IMR-90 (cell line): Measurements from ENCODE around the gene AFG3L2. TPM values are rescaled to one million over a fixed set of nuclear protein-coding genes. Genes with fewer than 3 reads are reported as not detected.

Experiments
- ATAC-seq: fragments of 200-7000 bp; cut with Tn5 transposase; 2 replicates; pipeline ENCODE4 v1.9.1; 2020; ENCODE audit warnings: low read depth, mild to moderate bottlenecking, moderate library complexity
- BruUV-seq: library from RNA; stranded (reverse); fragments of 400-500 nt; replicated peaks from 2 replicates; lab custom pipeline; 2021; lab: Mats Ljungman, UMichigan
- CTCF ChIA-PET: fragments of 300-600 bp; formaldehyde crosslinking; extraction: SDS; loops from one replicate; lab custom pipeline; 2021; ENCODE audit warnings: antibody characterized with exemption; lab: Yijun Ruan, JAX
- POLR2A ChIA-PET: fragments of 300-600 bp; sonication (Branson Sonifier 250); formaldehyde crosslinking; loops from one replicate; lab custom pipeline; 2022; ENCODE audit warnings: antibody characterized with exemption; ENCODE audit not compliant: unreplicated experiment; lab: Charles Lee
- DNase-seq: peaks from one replicate; pipeline ENCODE4 v3.0.0; 2013
- H2AFZ ChIP-seq: replicated peaks from 2 replicates; pipeline ENCODE3; 2013; ENCODE audit warnings: low read length, mild to moderate bottlenecking; ENCODE audit not compliant: poor library complexity
- H2AK5ac ChIP-seq: 2 replicates; pipeline ENCODE4 v1.6.1; 2013; ENCODE audit warnings: low read depth, low read length, inconsistent platforms
- H2AK9ac ChIP-seq: replicated peaks from 2 replicates; pipeline ENCODE3; 2013; ENCODE audit warnings: mild to moderate bottlenecking, low read depth, low read length, moderate library complexity; ENCODE audit not compliant: poor library complexity
- H2BK120ac ChIP-seq: 2 replicates; pipeline ENCODE4 v1.6.1; 2013; ENCODE audit warnings: low read depth, low read length, inconsistent platforms
- H2BK15ac ChIP-seq: 3 replicates; pipeline ENCODE4 v1.6.1; 2013; ENCODE audit warnings: low read depth, low read length, inconsistent platforms
- H2BK20ac ChIP-seq: 2 replicates; pipeline ENCODE4 v1.6.1; 2013; ENCODE audit warnings: low read depth, mild to moderate bottlenecking, inconsistent platforms, low read length, moderate library complexity
- H2BK5ac ChIP-seq: 2 replicates; pipeline ENCODE4 v1.6.1; 2013; ENCODE audit warnings: mild to moderate bottlenecking, low read depth, low read length, inconsistent platforms; ENCODE audit not compliant: poor library complexity, severe bottlenecking
- H3K14ac ChIP-seq: replicated peaks from 2 replicates; pipeline ENCODE4 v1.6.1; 2013; ENCODE audit warnings: low read depth, low read length, inconsistent platforms
- H3K18ac ChIP-seq: 2 replicates; pipeline ENCODE4 v1.6.1; 2013; ENCODE audit warnings: low read depth, low read length, control low read depth
- H3K23ac ChIP-seq: 2 replicates; pipeline ENCODE4 v1.6.1; 2013; ENCODE audit warnings: low read depth, low read length, inconsistent platforms
- H3K27ac ChIP-seq: 2 replicates; pipeline ENCODE4 v1.5.1; 2013; ENCODE audit warnings: mild to moderate bottlenecking, control low read depth, low read length; ENCODE audit not compliant: insufficient read depth
- H3K27me3 ChIP-seq: 2 replicates; pipeline ENCODE4 v1.6.1; 2013; ENCODE audit warnings: low read length; ENCODE audit not compliant: control insufficient read depth, insufficient read depth
- H3K36me3 ChIP-seq: 2 replicates; pipeline ENCODE4 v1.6.1; 2013; ENCODE audit warnings: low read length, mixed read lengths; ENCODE audit not compliant: control insufficient read depth, insufficient read depth
- H3K4ac ChIP-seq: 2 replicates; pipeline ENCODE4 v1.6.1; 2013; ENCODE audit warnings: low read depth, low read length, inconsistent platforms
- H3K4me1 ChIP-seq: 2 replicates; pipeline ENCODE4 v1.6.1; 2013; ENCODE audit warnings: low read length, mixed read lengths; ENCODE audit not compliant: control insufficient read depth, insufficient read depth
- H3K4me2 ChIP-seq: 2 replicates; pipeline ENCODE4 v1.6.1; 2013; ENCODE audit warnings: low read depth, mild to moderate bottlenecking, control low read depth, low read length, moderate library complexity
- H3K4me3 ChIP-seq: 2 replicates; pipeline ENCODE4 v1.5.1; 2013; ENCODE audit warnings: low read depth, mild to moderate bottlenecking, control low read depth, low read length, moderate library complexity; ENCODE audit not compliant: insufficient read depth
- H3K56ac ChIP-seq: 2 replicates; pipeline ENCODE4 v1.6.1; 2013; ENCODE audit warnings: low read length, inconsistent platforms; ENCODE audit not compliant: insufficient read depth; ENCODE audit errors: extremely low read depth
- H3K79me1 ChIP-seq, 2 experiments: 2 replicates each; pipeline ENCODE4 v1.6.1; 2013; ENCODE audit warnings: low read length in 2 of 2, inconsistent platforms in 1 of 2, low read depth in 1 of 2
- H3K9ac ChIP-seq: 2 replicates; pipeline ENCODE4 v1.6.1; 2013; ENCODE audit warnings: low read depth, low read length, control low read depth
- H3K9me1 ChIP-seq: 2 replicates; pipeline ENCODE4 v1.6.1; 2013; ENCODE audit warnings: low read length, inconsistent platforms; ENCODE audit not compliant: insufficient read depth
- H3K9me3 ChIP-seq: 2 replicates; pipeline ENCODE4 v1.6.1; 2013; ENCODE audit warnings: low read length; ENCODE audit not compliant: control insufficient read depth, insufficient read depth
- H4K20me1 ChIP-seq: 2 replicates; pipeline ENCODE4 v1.6.1; 2013; ENCODE audit warnings: low read length, inconsistent platforms; ENCODE audit not compliant: insufficient read depth
- H4K5ac ChIP-seq: 2 replicates; pipeline ENCODE4 v1.6.1; 2013; ENCODE audit warnings: mild to moderate bottlenecking, low read depth, low read length, control low read depth
- H4K8ac ChIP-seq, 2 experiments: 2 replicates each; pipeline ENCODE4 v1.6.1; 2013; ENCODE audit warnings: low read depth in 2 of 2, low read length in 2 of 2, control low read depth in 1 of 2, inconsistent platforms in 1 of 2
- H4K91ac ChIP-seq: 2 replicates; pipeline ENCODE4 v1.6.1; 2013; ENCODE audit warnings: low read depth, low read length, inconsistent platforms; ENCODE audit not compliant: insufficient read depth
- BHLHE40 ChIP-seq: fragments of 150-350 bp; IDR thresholded peaks from 2 replicates; pipeline ENCODE4 v1.6.1; 2016; ENCODE audit warnings: mild to moderate bottlenecking, low read depth, low read length
- CEBPB ChIP-seq: IDR thresholded peaks from 2 replicates; pipeline ENCODE4 v1.6.1; 2012; ENCODE audit warnings: low read depth, low read length, improper control_type of control experiment
- CHD1 ChIP-seq: IDR thresholded peaks from 2 replicates; pipeline ENCODE4 v1.6.1; 2012; ENCODE audit warnings: low read depth, low read length, improper control_type of control experiment
- CTCF ChIP-seq: conservative IDR thresholded peaks from 2 replicates; pipeline ENCODE4 v1.5.1; 2012; ENCODE audit warnings: mild to moderate bottlenecking, low read depth, low read length, improper control_type of control experiment
- ELK1 ChIP-seq: fragments of 150-350 bp; IDR thresholded peaks from 2 replicates; pipeline ENCODE4 v1.6.1; 2016; ENCODE audit warnings: low read depth, mild to moderate bottlenecking, low read length, moderate library complexity, borderline replicate concordance
- FOS ChIP-seq: fragments of 150-350 bp; IDR thresholded peaks from 2 replicates; pipeline ENCODE4 v1.6.1; 2016; ENCODE audit warnings: low read depth, low read length
- MAFK ChIP-seq: IDR thresholded peaks from 2 replicates; pipeline ENCODE4 v1.6.1; 2012; ENCODE audit warnings: low read depth, low read length, improper control_type of control experiment
- MAZ ChIP-seq: IDR thresholded peaks from 2 replicates; pipeline ENCODE4 v1.6.1; 2012; ENCODE audit warnings: low read depth, mild to moderate bottlenecking, low read length, improper control_type of control experiment, moderate library complexity, borderline replicate concordance
- MXI1 ChIP-seq: IDR thresholded peaks from 2 replicates; pipeline ENCODE4 v1.6.1; 2012; ENCODE audit warnings: low read depth, mild to moderate bottlenecking, low read length, moderate library complexity, borderline replicate concordance
- NFE2L2 ChIP-seq: fragments of 150-350 bp; IDR thresholded peaks from 2 replicates; pipeline ENCODE4 v1.6.1; 2016; ENCODE audit warnings: low read depth, mild to moderate bottlenecking, low read length
- POLR2A ChIP-seq: IDR thresholded peaks from 2 replicates; pipeline ENCODE4 v1.6.1; 2012; ENCODE audit warnings: mild to moderate bottlenecking, low read depth, low read length
- RAD21 ChIP-seq: IDR thresholded peaks from 2 replicates; pipeline ENCODE4 v1.6.1; 2012; ENCODE audit warnings: low read length, improper control_type of control experiment
- RCOR1 ChIP-seq: IDR thresholded peaks from 2 replicates; pipeline ENCODE4 v1.6.1; 2012; ENCODE audit warnings: mild to moderate bottlenecking, low read length, improper control_type of control experiment; ENCODE audit not compliant: insufficient replicate concordance
- RFX5 ChIP-seq: IDR thresholded peaks from 2 replicates; pipeline ENCODE4 v1.8.0; 2012; ENCODE audit warnings: low read depth, mild to moderate bottlenecking, low read length, moderate library complexity
- SMC3 ChIP-seq: fragments of 150-350 bp; IDR thresholded peaks from 2 replicates; pipeline ENCODE4 v1.6.1; 2016; ENCODE audit warnings: low read depth, mild to moderate bottlenecking, antibody characterized with exemption, low read length, moderate library complexity
- USF2 ChIP-seq: fragments of 150-350 bp; IDR thresholded peaks from 2 replicates; pipeline ENCODE4 v1.6.1; 2017; ENCODE audit warnings: mild to moderate bottlenecking, antibody characterized with exemption, low read length, low read depth
- whole genome bisulfite sequencing, 2 experiments: methylation state at CpG; one replicate each; pipeline versions ENCODE4 v1.1.5 to v1.1.7; 2013; ENCODE audit warnings: missing lambda C conversion rate in 2 of 2; ENCODE audit not compliant: insufficient read length in 1 of 2; ENCODE audit errors: extremely low coverage in 2 of 2; 5-methylcytosine and 5-hydroxymethylcytosine counted together
- dilution Hi-C: fragments of 300-500 bp; cut with HindIII; formaldehyde crosslinking; loops from one replicate; pipeline ENCODE4 v1.14.3; 2018; ENCODE audit warnings: low sequenced_read_pairs; ENCODE audit not compliant: unreplicated experiment
- in situ Hi-C: fragments of 300-500 bp; cut with MboI; formaldehyde crosslinking; loops from 3 replicates; pipeline ENCODE4 v1.14.3; 2019; ENCODE audit warnings: low sequenced_read_pairs, inconsistent platforms, mixed read lengths
- intact Hi-C: fragments of 100-400 bp; cut with micrococcal nuclease; formaldehyde crosslinking; loops from 2 replicates; pipeline ENCODE4 v1.10.0; 2022
- polyA plus RNA-seq, 3 experiments: library from polyadenylated mRNA; depleted of rRNA; stranded (reverse); fragments of >200 nt; gene quantifications; 2 replicates each; pipeline ENCODE4 v1.2.3, GENCODE V29; 2012; ENCODE audit warnings: low replicate concordance in 1 of 3
- total RNA-seq: library from RNA; depleted of rRNA; stranded (reverse); fragments of >200 nt; gene quantifications from 2 replicates; pipeline ENCODE4 v1.2.3, GENCODE V29; 2012

AFG3L2 gene
- total and polyA plus RNA-seq, 2 of the 4 experiments (the other 2 are of a cell fraction) = 26.9 to 37.6 TPM

- Histone ChIP-seq H2AK9ac (peak overlapping the region; percentile 50), H2BK20ac (no peak overlapping the region), H2AFZ (no peak overlapping the region), H3K27me3 (no peaks in the 10 kb centered on the region), H3K4ac (no peak overlapping the region), H3K4me1 (peaks cover 3% of the 10 kb centered on the region), H4K20me1 (no peaks in the 10 kb centered on the region), H4K5ac (no peak overlapping the region), H3K27ac (no peak overlapping the region), H3K56ac (no peak overlapping the region), H2BK120ac (no peak overlapping the region), H3K4me3 (no peak overlapping the region), H2BK5ac (no peak overlapping the region), H3K23ac (no peak overlapping the region), H3K18ac (no peak overlapping the region), H3K79me1 (no peaks in the 10 kb centered on the region), H2AK5ac (no peak overlapping the region), H3K9ac (no peak overlapping the region), H2BK15ac (no peak overlapping the region), H3K4me2 (no peak overlapping the region), H4K8ac (no peak overlapping the region), H3K14ac (no peak overlapping the region), H4K91ac (no peak overlapping the region), H3K9me1 (peaks cover 8% of the 10 kb centered on the region; the same call in 1 of the 2 replicates), H3K36me3 (no peaks in the 10 kb centered on the region), H3K9me3 (peaks cover 3% of the 10 kb centered on the region)
- in situ Hi-C loops (no loop called here), dilution Hi-C loops (no loop called here), intact Hi-C loops (no loop called here)
- 75% methylated on average over 4 of the region's 11 CpGs; no CpG with 5 or more reads in 1 of the 2 experiments for WGBS, 2 experiments
- ATAC-seq (no peak), DNase-seq (no peak)
- BruUV-seq = no TSS peak
- TF ChIP-seq CHD1 = no peak
- TF ChIP-seq RCOR1 = no peak
- TF ChIP-seq NFE2L2 = no peak
- no peak for TF ChIP-seq MAFK
- no peak for TF ChIP-seq BHLHE40
- TF ChIP-seq MXI1 = no peak
- TF ChIP-seq ELK1 = no peak
- no peak for TF ChIP-seq RFX5
- TF ChIP-seq MAZ = no peak
- TF ChIP-seq CEBPB = no peak
- no peak for TF ChIP-seq SMC3
- no peak for TF ChIP-seq USF2
- no peak for TF ChIP-seq CTCF
- no peak for TF ChIP-seq RAD21
- TF ChIP-seq POLR2A = no peak
- no peak for TF ChIP-seq FOS
- POLR2A ChIA-PET = no interaction called here
- CTCF ChIA-PET = interaction anchor here (0.6 kb wide), 1 partner anchor 986 kb away, joined by 4 read pairs; no protein-coding TSS in a partner anchor
These were observed 83.2 kb downstream of the AFG3L2 start for GRCh38 chr18:12293831-12294230.
